Tibial nerve (tissue), 3 donors: ENCODE measurements around the gene PPY.

Source experiments
- POLR2A ChIP-seq, 2 donors: fragments of 450-650 bp; IDR thresholded peaks; one replicate each; pipeline ENCODE4 v1.6.1; 2017; ENCODE audit warnings: antibody characterized with exemption in 2 of 2, mild to moderate bottlenecking in 2 of 2, moderate library complexity in 2 of 2
- TF ChIP-seq, protein P1 (sequence below), 5 experiments: fragments of 200-600 bp in 3 of 5; fragments of 450-650 bp in 2 of 5; sonication (generic) in 3 of 5; IDR thresholded peaks; one replicate each; pipeline ENCODE4 v1.5.1; 2016 to 2019; ENCODE audit warnings: antibody characterized with exemption in 5 of 5, mild to moderate bottlenecking in 3 of 5, moderate library complexity in 2 of 5

DNA sequence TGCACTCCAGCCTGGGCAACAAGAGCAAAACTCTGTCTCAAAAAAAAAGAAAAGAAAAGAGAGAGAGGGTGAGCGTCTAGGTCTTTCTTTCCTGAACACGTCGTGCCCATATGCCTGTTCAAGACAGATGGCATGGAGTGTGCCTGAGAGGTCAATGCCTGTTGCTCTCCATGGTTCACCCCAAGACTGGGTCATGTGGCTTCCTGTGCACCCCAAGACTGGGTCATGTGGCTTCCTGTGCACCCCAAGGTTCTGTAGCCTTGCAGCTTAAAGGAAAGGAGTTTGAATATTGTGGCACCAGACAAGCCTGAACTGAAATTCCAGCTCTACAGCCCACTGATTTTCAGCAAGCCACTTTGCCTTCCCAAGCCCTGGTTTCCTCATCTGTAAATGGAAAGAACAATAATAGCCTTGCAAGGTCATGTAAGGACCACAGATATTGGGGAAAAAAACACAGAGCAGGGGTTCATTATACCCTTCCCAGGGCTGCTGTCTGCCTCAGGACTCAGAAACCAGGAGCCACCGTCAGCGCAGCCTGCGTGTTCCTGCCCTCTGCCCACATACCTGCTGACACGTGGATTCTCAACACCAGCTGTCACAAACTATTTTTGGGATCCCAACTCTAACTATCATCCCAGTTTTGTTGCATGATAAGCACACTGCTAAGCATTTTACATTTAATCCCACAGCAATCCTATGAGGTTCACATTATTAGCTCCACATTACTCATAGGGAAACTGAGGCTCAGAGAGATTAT lies 44.1 kb upstream of the PPY start:
- TF ChIP-seq, protein P1, sequence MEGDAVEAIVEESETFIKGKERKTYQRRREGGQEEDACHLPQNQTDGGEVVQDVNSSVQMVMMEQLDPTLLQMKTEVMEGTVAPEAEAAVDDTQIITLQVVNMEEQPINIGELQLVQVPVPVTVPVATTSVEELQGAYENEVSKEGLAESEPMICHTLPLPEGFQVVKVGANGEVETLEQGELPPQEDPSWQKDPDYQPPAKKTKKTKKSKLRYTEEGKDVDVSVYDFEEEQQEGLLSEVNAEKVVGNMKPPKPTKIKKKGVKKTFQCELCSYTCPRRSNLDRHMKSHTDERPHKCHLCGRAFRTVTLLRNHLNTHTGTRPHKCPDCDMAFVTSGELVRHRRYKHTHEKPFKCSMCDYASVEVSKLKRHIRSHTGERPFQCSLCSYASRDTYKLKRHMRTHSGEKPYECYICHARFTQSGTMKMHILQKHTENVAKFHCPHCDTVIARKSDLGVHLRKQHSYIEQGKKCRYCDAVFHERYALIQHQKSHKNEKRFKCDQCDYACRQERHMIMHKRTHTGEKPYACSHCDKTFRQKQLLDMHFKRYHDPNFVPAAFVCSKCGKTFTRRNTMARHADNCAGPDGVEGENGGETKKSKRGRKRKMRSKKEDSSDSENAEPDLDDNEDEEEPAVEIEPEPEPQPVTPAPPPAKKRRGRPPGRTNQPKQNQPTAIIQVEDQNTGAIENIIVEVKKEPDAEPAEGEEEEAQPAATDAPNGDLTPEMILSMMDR (IDR thresholded peaks at IDR 0.05): no peak
- no peak for TF ChIP-seq POLR2A (IDR thresholded peaks at IDR 0.05)
